ENCODE results near the gene PCBD1.

DNA sequence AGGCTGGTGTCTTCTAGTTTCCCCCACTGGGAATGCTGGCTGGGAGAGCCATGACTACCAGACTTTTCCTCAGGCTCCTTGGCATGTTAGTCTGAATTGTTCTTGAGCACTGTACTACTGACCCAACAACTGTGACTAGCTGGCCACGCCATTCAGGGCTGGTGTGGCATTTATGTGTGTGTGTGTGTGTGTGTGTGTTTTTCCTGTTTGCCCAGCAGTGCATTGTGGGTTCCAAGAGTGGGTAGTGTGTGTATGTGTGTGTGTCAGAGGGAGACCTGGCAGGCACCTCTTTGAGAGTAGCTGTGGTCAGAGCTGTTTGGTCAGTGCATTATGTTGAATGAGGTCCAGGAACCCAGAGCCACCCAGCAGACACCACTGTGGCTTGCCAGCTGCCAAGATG lies 9.2 kb downstream of the PCBD1 start:
- no peak for TF ChIP-seq POLR2A (IDR thresholded peaks at IDR 0.05; ENCODE audit: low read depth, low read length)
- TF ChIP-seq POLR2AphosphoS5 (IDR thresholded peaks at IDR 0.05; ENCODE audit: low read depth, low read length) = no peak
- no peak for TF ChIP-seq TAF1 (IDR thresholded peaks at IDR 0.05; ENCODE audit: borderline replicate concordance, low read depth, low read length)
